SK-N-SH (cell line): ENCODE measurements around the gene FAM90A1.
"Not testable (repeated sequence)": the region's sequence is repeated elsewhere in the genome, so short reads cannot be mapped to it uniquely, and the experiment has no call there.

Experiments used
- CTCF ChIP-seq: fragments of 200-600 bp; sonication (generic); IDR thresholded peaks from 2 replicates; pipeline ENCODE4 v1.6.1; 2017; ENCODE audit warnings: antibody characterized with exemption, mild to moderate bottlenecking, moderate library complexity
- RFX5 ChIP-seq: IDR thresholded peaks from 2 replicates; pipeline ENCODE4 v1.6.1; 2012; ENCODE audit warnings: mild to moderate bottlenecking, improper control_type of control experiment, low read length
- SIN3A ChIP-seq: IDR thresholded peaks from 2 replicates; pipeline ENCODE4 v1.6.1; 2012; ENCODE audit warnings: low read depth, mild to moderate bottlenecking, low read length, moderate library complexity, borderline replicate concordance
- TF ChIP-seq, protein P1 (sequence below): fragments of 150-350 bp; IDR thresholded peaks from 2 replicates; pipeline ENCODE4 v1.6.1; 2017; ENCODE audit warnings: antibody characterized with exemption, low read length, low read depth, borderline replicate concordance

DNA sequence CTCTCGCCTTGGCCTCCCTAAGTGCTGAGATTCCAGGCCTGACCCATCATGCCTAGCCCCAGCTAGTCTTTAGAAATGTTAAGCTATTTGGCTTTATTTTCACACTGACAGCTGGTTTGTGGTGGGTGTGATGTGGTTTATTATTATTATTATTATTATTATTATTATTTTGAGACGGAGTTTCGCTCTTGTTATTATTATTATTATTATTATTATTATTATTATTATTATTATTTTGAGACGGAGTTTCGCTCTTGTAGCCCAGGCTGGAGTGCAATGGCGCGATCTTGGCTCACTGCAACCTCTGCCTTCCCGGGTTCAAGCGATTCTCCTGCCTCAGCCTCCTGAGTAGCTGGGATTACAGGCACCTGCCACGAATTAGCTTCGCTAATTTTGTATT lies 1.2 kb upstream of the FAM90A1 start:
- TF ChIP-seq, protein P1, sequence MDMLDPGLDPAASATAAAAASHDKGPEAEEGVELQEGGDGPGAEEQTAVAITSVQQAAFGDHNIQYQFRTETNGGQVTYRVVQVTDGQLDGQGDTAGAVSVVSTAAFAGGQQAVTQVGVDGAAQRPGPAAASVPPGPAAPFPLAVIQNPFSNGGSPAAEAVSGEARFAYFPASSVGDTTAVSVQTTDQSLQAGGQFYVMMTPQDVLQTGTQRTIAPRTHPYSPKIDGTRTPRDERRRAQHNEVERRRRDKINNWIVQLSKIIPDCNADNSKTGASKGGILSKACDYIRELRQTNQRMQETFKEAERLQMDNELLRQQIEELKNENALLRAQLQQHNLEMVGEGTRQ: not testable (repeated sequence)
- not testable (repeated sequence) for TF ChIP-seq CTCF, SIN3A, RFX5
